IMR-90 (cell line): ENCODE data around the gene KNCN. TPM values are rescaled to one million over a fixed set of nuclear protein-coding genes. Genes with fewer than 3 reads are reported as not detected.
A peak's percentile ranks its signal among the peaks of the same experiment; 100 is the strongest.

ENCODE experiments used
- ATAC-seq: fragments of 200-7000 bp; cut with Tn5 transposase; 2 replicates; pipeline ENCODE4 v1.9.1; 2020; ENCODE audit warnings: low read depth, mild to moderate bottlenecking, moderate library complexity
- BruUV-seq: library from RNA; stranded (reverse); fragments of 400-500 nt; replicated peaks from 2 replicates; lab custom pipeline; 2021; lab: Mats Ljungman, UMichigan
- CTCF ChIA-PET: fragments of 300-600 bp; formaldehyde crosslinking; extraction: SDS; loops from one replicate; lab custom pipeline; 2021; ENCODE audit warnings: antibody characterized with exemption; lab: Yijun Ruan, JAX
- POLR2A ChIA-PET: fragments of 300-600 bp; sonication (Branson Sonifier 250); formaldehyde crosslinking; loops from one replicate; lab custom pipeline; 2022; ENCODE audit warnings: antibody characterized with exemption; ENCODE audit not compliant: unreplicated experiment; lab: Charles Lee
- DNase-seq: peaks from one replicate; pipeline ENCODE4 v3.0.0; 2013
- H2AFZ ChIP-seq: replicated peaks from 2 replicates; pipeline ENCODE3; 2013; ENCODE audit warnings: low read length, mild to moderate bottlenecking; ENCODE audit not compliant: poor library complexity
- H2AK5ac ChIP-seq: 2 replicates; pipeline ENCODE4 v1.6.1; 2013; ENCODE audit warnings: low read depth, low read length, inconsistent platforms
- H2AK9ac ChIP-seq: replicated peaks from 2 replicates; pipeline ENCODE3; 2013; ENCODE audit warnings: mild to moderate bottlenecking, low read depth, low read length, moderate library complexity; ENCODE audit not compliant: poor library complexity
- H2BK120ac ChIP-seq: 2 replicates; pipeline ENCODE4 v1.6.1; 2013; ENCODE audit warnings: low read depth, low read length, inconsistent platforms
- H2BK15ac ChIP-seq: 3 replicates; pipeline ENCODE4 v1.6.1; 2013; ENCODE audit warnings: low read depth, low read length, inconsistent platforms
- H2BK20ac ChIP-seq: 2 replicates; pipeline ENCODE4 v1.6.1; 2013; ENCODE audit warnings: low read depth, mild to moderate bottlenecking, inconsistent platforms, low read length, moderate library complexity
- H2BK5ac ChIP-seq: 2 replicates; pipeline ENCODE4 v1.6.1; 2013; ENCODE audit warnings: mild to moderate bottlenecking, low read depth, low read length, inconsistent platforms; ENCODE audit not compliant: poor library complexity, severe bottlenecking
- H3K14ac ChIP-seq: replicated peaks from 2 replicates; pipeline ENCODE4 v1.6.1; 2013; ENCODE audit warnings: low read depth, low read length, inconsistent platforms
- H3K18ac ChIP-seq: 2 replicates; pipeline ENCODE4 v1.6.1; 2013; ENCODE audit warnings: low read depth, low read length, control low read depth
- H3K23ac ChIP-seq: 2 replicates; pipeline ENCODE4 v1.6.1; 2013; ENCODE audit warnings: low read depth, low read length, inconsistent platforms
- H3K27ac ChIP-seq: 2 replicates; pipeline ENCODE4 v1.5.1; 2013; ENCODE audit warnings: mild to moderate bottlenecking, control low read depth, low read length; ENCODE audit not compliant: insufficient read depth
- H3K27me3 ChIP-seq: 2 replicates; pipeline ENCODE4 v1.6.1; 2013; ENCODE audit warnings: low read length; ENCODE audit not compliant: control insufficient read depth, insufficient read depth
- H3K36me3 ChIP-seq: 2 replicates; pipeline ENCODE4 v1.6.1; 2013; ENCODE audit warnings: low read length, mixed read lengths; ENCODE audit not compliant: control insufficient read depth, insufficient read depth
- H3K4ac ChIP-seq: 2 replicates; pipeline ENCODE4 v1.6.1; 2013; ENCODE audit warnings: low read depth, low read length, inconsistent platforms
- H3K4me1 ChIP-seq: 2 replicates; pipeline ENCODE4 v1.6.1; 2013; ENCODE audit warnings: low read length, mixed read lengths; ENCODE audit not compliant: control insufficient read depth, insufficient read depth
- H3K4me2 ChIP-seq: 2 replicates; pipeline ENCODE4 v1.6.1; 2013; ENCODE audit warnings: low read depth, mild to moderate bottlenecking, control low read depth, low read length, moderate library complexity
- H3K4me3 ChIP-seq: 2 replicates; pipeline ENCODE4 v1.5.1; 2013; ENCODE audit warnings: low read depth, mild to moderate bottlenecking, control low read depth, low read length, moderate library complexity; ENCODE audit not compliant: insufficient read depth
- H3K56ac ChIP-seq: 2 replicates; pipeline ENCODE4 v1.6.1; 2013; ENCODE audit warnings: low read length, inconsistent platforms; ENCODE audit not compliant: insufficient read depth; ENCODE audit errors: extremely low read depth
- H3K79me1 ChIP-seq, 2 experiments: 2 replicates each; pipeline ENCODE4 v1.6.1; 2013; ENCODE audit warnings: low read length in 2 of 2, inconsistent platforms in 1 of 2, low read depth in 1 of 2
- H3K9ac ChIP-seq: 2 replicates; pipeline ENCODE4 v1.6.1; 2013; ENCODE audit warnings: low read depth, low read length, control low read depth
- H3K9me1 ChIP-seq: 2 replicates; pipeline ENCODE4 v1.6.1; 2013; ENCODE audit warnings: low read length, inconsistent platforms; ENCODE audit not compliant: insufficient read depth
- H3K9me3 ChIP-seq: 2 replicates; pipeline ENCODE4 v1.6.1; 2013; ENCODE audit warnings: low read length; ENCODE audit not compliant: control insufficient read depth, insufficient read depth
- H4K20me1 ChIP-seq: 2 replicates; pipeline ENCODE4 v1.6.1; 2013; ENCODE audit warnings: low read length, inconsistent platforms; ENCODE audit not compliant: insufficient read depth
- H4K5ac ChIP-seq: 2 replicates; pipeline ENCODE4 v1.6.1; 2013; ENCODE audit warnings: mild to moderate bottlenecking, low read depth, low read length, control low read depth
- H4K8ac ChIP-seq, 2 experiments: 2 replicates each; pipeline ENCODE4 v1.6.1; 2013; ENCODE audit warnings: low read depth in 2 of 2, low read length in 2 of 2, control low read depth in 1 of 2, inconsistent platforms in 1 of 2
- H4K91ac ChIP-seq: 2 replicates; pipeline ENCODE4 v1.6.1; 2013; ENCODE audit warnings: low read depth, low read length, inconsistent platforms; ENCODE audit not compliant: insufficient read depth
- BHLHE40 ChIP-seq: fragments of 150-350 bp; IDR thresholded peaks from 2 replicates; pipeline ENCODE4 v1.6.1; 2016; ENCODE audit warnings: mild to moderate bottlenecking, low read depth, low read length
- CEBPB ChIP-seq: IDR thresholded peaks from 2 replicates; pipeline ENCODE4 v1.6.1; 2012; ENCODE audit warnings: low read depth, low read length, improper control_type of control experiment
- CHD1 ChIP-seq: IDR thresholded peaks from 2 replicates; pipeline ENCODE4 v1.6.1; 2012; ENCODE audit warnings: low read depth, low read length, improper control_type of control experiment
- FOS ChIP-seq: fragments of 150-350 bp; IDR thresholded peaks from 2 replicates; pipeline ENCODE4 v1.6.1; 2016; ENCODE audit warnings: low read depth, low read length
- MAFK ChIP-seq: IDR thresholded peaks from 2 replicates; pipeline ENCODE4 v1.6.1; 2012; ENCODE audit warnings: low read depth, low read length, improper control_type of control experiment
- MXI1 ChIP-seq: IDR thresholded peaks from 2 replicates; pipeline ENCODE4 v1.6.1; 2012; ENCODE audit warnings: low read depth, mild to moderate bottlenecking, low read length, moderate library complexity, borderline replicate concordance
- NFE2L2 ChIP-seq: fragments of 150-350 bp; IDR thresholded peaks from 2 replicates; pipeline ENCODE4 v1.6.1; 2016; ENCODE audit warnings: low read depth, mild to moderate bottlenecking, low read length
- POLR2A ChIP-seq: IDR thresholded peaks from 2 replicates; pipeline ENCODE4 v1.6.1; 2012; ENCODE audit warnings: mild to moderate bottlenecking, low read depth, low read length
- RAD21 ChIP-seq: IDR thresholded peaks from 2 replicates; pipeline ENCODE4 v1.6.1; 2012; ENCODE audit warnings: low read length, improper control_type of control experiment
- RCOR1 ChIP-seq: IDR thresholded peaks from 2 replicates; pipeline ENCODE4 v1.6.1; 2012; ENCODE audit warnings: mild to moderate bottlenecking, low read length, improper control_type of control experiment; ENCODE audit not compliant: insufficient replicate concordance
- SMC3 ChIP-seq: fragments of 150-350 bp; IDR thresholded peaks from 2 replicates; pipeline ENCODE4 v1.6.1; 2016; ENCODE audit warnings: low read depth, mild to moderate bottlenecking, antibody characterized with exemption, low read length, moderate library complexity
- USF2 ChIP-seq: fragments of 150-350 bp; IDR thresholded peaks from 2 replicates; pipeline ENCODE4 v1.6.1; 2017; ENCODE audit warnings: mild to moderate bottlenecking, antibody characterized with exemption, low read length, low read depth
- WGBS, 2 experiments: methylation state at CpG; one replicate each; pipeline versions ENCODE4 v1.1.5 to v1.1.7; 2013; ENCODE audit warnings: missing lambda C conversion rate in 2 of 2; ENCODE audit not compliant: insufficient read length in 1 of 2; ENCODE audit errors: extremely low coverage in 2 of 2; 5-methylcytosine and 5-hydroxymethylcytosine counted together
- dilution Hi-C: fragments of 300-500 bp; cut with HindIII; formaldehyde crosslinking; loops from one replicate; pipeline ENCODE4 v1.14.3; 2018; ENCODE audit warnings: low sequenced_read_pairs; ENCODE audit not compliant: unreplicated experiment
- in situ Hi-C: fragments of 300-500 bp; cut with MboI; formaldehyde crosslinking; loops from 3 replicates; pipeline ENCODE4 v1.14.3; 2019; ENCODE audit warnings: low sequenced_read_pairs, inconsistent platforms, mixed read lengths
- intact Hi-C: fragments of 100-400 bp; cut with micrococcal nuclease; formaldehyde crosslinking; loops from 2 replicates; pipeline ENCODE4 v1.10.0; 2022
- polyA plus RNA-seq, 3 experiments: library from polyadenylated mRNA; depleted of rRNA; stranded (reverse); fragments of >200 nt; gene quantifications; 2 replicates each; pipeline ENCODE4 v1.2.3, GENCODE V29; 2012; ENCODE audit warnings: low replicate concordance in 1 of 3
- total RNA-seq: library from RNA; depleted of rRNA; stranded (reverse); fragments of >200 nt; gene quantifications from 2 replicates; pipeline ENCODE4 v1.2.3, GENCODE V29; 2012
- TF ChIP-seq, protein P1 (sequence below): conservative IDR thresholded peaks from 2 replicates; pipeline ENCODE4 v1.5.1; 2012; ENCODE audit warnings: mild to moderate bottlenecking, low read depth, low read length, improper control_type of control experiment
- TF ChIP-seq, protein P2 (sequence below): fragments of 150-350 bp; IDR thresholded peaks from 2 replicates; pipeline ENCODE4 v1.6.1; 2016; ENCODE audit warnings: low read depth, mild to moderate bottlenecking, low read length, moderate library complexity, borderline replicate concordance

KNCN gene
- total and polyA plus RNA-seq, 2 of the 4 experiments (the other 2 are of a cell fraction), result not detected

GRCh38 chr1:46539972-46540371 is 11.5 kb downstream of the KNCN start:
- POLR2A ChIA-PET, result no interaction called here
- no peak overlapping the region for H2BK15ac ChIP-seq
- H3K56ac ChIP-seq, result no peak overlapping the region
- no peak overlapping the region for H2AFZ ChIP-seq
- H3K18ac ChIP-seq, result no peak overlapping the region
- H3K36me3 ChIP-seq, result no peaks in the 10 kb centered on the region
- no TSS peak for BruUV-seq
- intact Hi-C loops (loop anchor here (10.0 kb wide), 1 partner anchor 635 kb away; no protein-coding TSS in a partner anchor), dilution Hi-C loops (no loop called here), in situ Hi-C loops (no loop called here)
- H3K79me1 ChIP-seq, result no peaks in the 10 kb centered on the region
- no peak overlapping the region for H4K91ac ChIP-seq
- CTCF ChIA-PET, result interaction anchor here (1.4 kb wide), 1 partner anchor 63 kb away, joined by 5 read pairs; no protein-coding TSS in a partner anchor
- no peak overlapping the region for H2BK5ac ChIP-seq
- H4K8ac ChIP-seq, result no peak overlapping the region
- H3K9me3 ChIP-seq, result no peaks in the 10 kb centered on the region
- no peaks in the 10 kb centered on the region for H3K9me1 ChIP-seq
- no peak overlapping the region for H3K4me3 ChIP-seq
- no peak overlapping the region for H3K14ac ChIP-seq
- H3K23ac ChIP-seq, result no peak overlapping the region
- H2BK20ac ChIP-seq, result no peak overlapping the region
- ATAC-seq, result peak; percentile 92
- no peak overlapping the region for H2BK120ac ChIP-seq
- 59% methylated on average over 9 of the region's 9 CpGs; no CpG with 5 or more reads in 1 of the 2 experiments for WGBS, 2 experiments
- no peak overlapping the region for H4K5ac ChIP-seq
- H3K4me1 ChIP-seq, result no peaks in the 10 kb centered on the region
- H3K27ac ChIP-seq, result no peak overlapping the region
- no peaks in the 10 kb centered on the region for H4K20me1 ChIP-seq
- H2AK5ac ChIP-seq, result no peak overlapping the region
- no peak overlapping the region for H2AK9ac ChIP-seq
- TF ChIP-seq USF2 (no peak), CHD1 (no peak), POLR2A (no peak), NFE2L2 (no peak), CEBPB (no peak), RCOR1 (no peak), MXI1 (no peak), RAD21 (no peak), SMC3 (no peak), FOS (no peak), BHLHE40 (no peak), MAFK (no peak)
- TF ChIP-seq, protein P1, sequence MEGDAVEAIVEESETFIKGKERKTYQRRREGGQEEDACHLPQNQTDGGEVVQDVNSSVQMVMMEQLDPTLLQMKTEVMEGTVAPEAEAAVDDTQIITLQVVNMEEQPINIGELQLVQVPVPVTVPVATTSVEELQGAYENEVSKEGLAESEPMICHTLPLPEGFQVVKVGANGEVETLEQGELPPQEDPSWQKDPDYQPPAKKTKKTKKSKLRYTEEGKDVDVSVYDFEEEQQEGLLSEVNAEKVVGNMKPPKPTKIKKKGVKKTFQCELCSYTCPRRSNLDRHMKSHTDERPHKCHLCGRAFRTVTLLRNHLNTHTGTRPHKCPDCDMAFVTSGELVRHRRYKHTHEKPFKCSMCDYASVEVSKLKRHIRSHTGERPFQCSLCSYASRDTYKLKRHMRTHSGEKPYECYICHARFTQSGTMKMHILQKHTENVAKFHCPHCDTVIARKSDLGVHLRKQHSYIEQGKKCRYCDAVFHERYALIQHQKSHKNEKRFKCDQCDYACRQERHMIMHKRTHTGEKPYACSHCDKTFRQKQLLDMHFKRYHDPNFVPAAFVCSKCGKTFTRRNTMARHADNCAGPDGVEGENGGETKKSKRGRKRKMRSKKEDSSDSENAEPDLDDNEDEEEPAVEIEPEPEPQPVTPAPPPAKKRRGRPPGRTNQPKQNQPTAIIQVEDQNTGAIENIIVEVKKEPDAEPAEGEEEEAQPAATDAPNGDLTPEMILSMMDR, result no peak
- TF ChIP-seq, protein P2, sequence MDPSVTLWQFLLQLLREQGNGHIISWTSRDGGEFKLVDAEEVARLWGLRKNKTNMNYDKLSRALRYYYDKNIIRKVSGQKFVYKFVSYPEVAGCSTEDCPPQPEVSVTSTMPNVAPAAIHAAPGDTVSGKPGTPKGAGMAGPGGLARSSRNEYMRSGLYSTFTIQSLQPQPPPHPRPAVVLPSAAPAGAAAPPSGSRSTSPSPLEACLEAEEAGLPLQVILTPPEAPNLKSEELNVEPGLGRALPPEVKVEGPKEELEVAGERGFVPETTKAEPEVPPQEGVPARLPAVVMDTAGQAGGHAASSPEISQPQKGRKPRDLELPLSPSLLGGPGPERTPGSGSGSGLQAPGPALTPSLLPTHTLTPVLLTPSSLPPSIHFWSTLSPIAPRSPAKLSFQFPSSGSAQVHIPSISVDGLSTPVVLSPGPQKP, result no peak
- no peak overlapping the region for H3K4ac ChIP-seq
- no peak overlapping the region for H3K9ac ChIP-seq
- no peak overlapping the region for H3K4me2 ChIP-seq
- peaks cover 65% of the 10 kb centered on the region for H3K27me3 ChIP-seq
- peak; percentile 77 for DNase-seq
